ENCODE results near the gene DLGAP1. TPM values are rescaled to one million over a fixed set of nuclear protein-coding genes. Genes with fewer than 3 reads are reported as not detected.

Gene DLGAP1
- total and polyA plus RNA-seq, 2 of the 8 experiments (the other 6 are each of a cell fraction or from before 2014, with no cell fraction given) = 11.8 to 16.9 TPM

GRCh38 chr18:3605954-3606443 is 849.1 kb downstream of the DLGAP1 start (continued):
- TF ChIP-seq CTBP2 (IDR thresholded peaks at IDR 0.05; ENCODE audit: borderline replicate concordance, insufficient read depth, insufficient read length, low read length) = no peak
- TF ChIP-seq ASH2L (IDR thresholded peaks at IDR 0.05; ENCODE audit: low read length) = peak; percentile 21
- TF ChIP-seq MAFK (IDR thresholded peaks at IDR 0.05; ENCODE audit: low read depth, low read length) = no peak
- no peak for TF ChIP-seq HDAC6 (IDR thresholded peaks at IDR 0.05; ENCODE audit: low read depth, low read length)
- no peak for TF ChIP-seq KDM1A (IDR thresholded peaks at IDR 0.05; ENCODE audit: borderline replicate concordance, low read length)
- TF ChIP-seq NRF1 (IDR thresholded peaks at IDR 0.05; ENCODE audit: low read depth, low read length) = no peak
- TF ChIP-seq RBBP5 (IDR thresholded peaks at IDR 0.05; ENCODE audit: borderline replicate concordance, low read depth, low read length) = no peak
- TF ChIP-seq RAD21 (IDR thresholded peaks at IDR 0.05 in 1 of 2, conservative IDR thresholded peaks at IDR 0.05 in 1 of 2; ENCODE audit: low read depth in 2 of 2, low read length in 2 of 2) = no peak
- TF ChIP-seq SRF (IDR thresholded peaks at IDR 0.05; ENCODE audit: low read depth, low read length) = no peak
- TF ChIP-seq POU5F1 (IDR thresholded peaks at IDR 0.05; ENCODE audit: low read depth, low read length) = no peak
- peak; percentile 34 to 75 for TF ChIP-seq POLR2A (IDR thresholded peaks at IDR 0.05; ENCODE audit: control extremely low read depth in 1 of 2, low read depth in 2 of 2, low read length in 2 of 2)
- TF ChIP-seq KDM4A (IDR thresholded peaks at IDR 0.05; ENCODE audit: low read depth, low read length, severe bottlenecking) = no peak
- no peak for TF ChIP-seq JUND (IDR thresholded peaks at IDR 0.05; ENCODE audit: low read length)
- peak; percentile 47; the same call in 1 of the 2 replicates for TF ChIP-seq POLR2AphosphoS5 (IDR thresholded peaks at IDR 0.05; ENCODE audit: low read depth, low read length)
- TF ChIP-seq RNF2 (IDR thresholded peaks at IDR 0.05; ENCODE audit: borderline replicate concordance, low read depth, low read length, missing control alignments, poor library complexity, severe bottlenecking) = no peak
